HUES48 (cell line): ENCODE results near the gene GSTM1.
"Not testable (repeated sequence)": the region's sequence is repeated elsewhere in the genome, so short reads cannot be mapped to it uniquely, and the experiment has no call there.

Experiments
- H3K27ac ChIP-seq: one replicate; pipeline ENCODE4 v1.7.0; 2013; ENCODE audit warnings: low read depth, low read length, inconsistent platforms
- H3K27me3 ChIP-seq: 2 replicates; pipeline ENCODE4 v1.6.1; 2013; ENCODE audit warnings: mild to moderate bottlenecking, low read length; ENCODE audit not compliant: control insufficient read depth, insufficient read depth
- H3K36me3 ChIP-seq: 2 replicates; pipeline ENCODE4 v1.6.1; 2013; ENCODE audit warnings: low read length; ENCODE audit not compliant: control insufficient read depth, insufficient read depth
- H3K4me1 ChIP-seq: 2 replicates; pipeline ENCODE4 v1.6.1; 2013; ENCODE audit warnings: mild to moderate bottlenecking, low read length; ENCODE audit not compliant: control insufficient read depth, insufficient read depth
- H3K4me3 ChIP-seq: 2 replicates; pipeline ENCODE4 v1.5.1; 2013; ENCODE audit warnings: mild to moderate bottlenecking, low read depth, low read length
- H3K9ac ChIP-seq: 2 replicates; pipeline ENCODE4 v1.6.1; 2013; ENCODE audit warnings: mild to moderate bottlenecking, low read depth, low read length, moderate library complexity
- H3K9me3 ChIP-seq: 2 replicates; pipeline ENCODE4 v1.6.1; 2013; ENCODE audit warnings: low read length; ENCODE audit not compliant: control insufficient read depth, insufficient read depth

The GSTM1 gene

DNA sequence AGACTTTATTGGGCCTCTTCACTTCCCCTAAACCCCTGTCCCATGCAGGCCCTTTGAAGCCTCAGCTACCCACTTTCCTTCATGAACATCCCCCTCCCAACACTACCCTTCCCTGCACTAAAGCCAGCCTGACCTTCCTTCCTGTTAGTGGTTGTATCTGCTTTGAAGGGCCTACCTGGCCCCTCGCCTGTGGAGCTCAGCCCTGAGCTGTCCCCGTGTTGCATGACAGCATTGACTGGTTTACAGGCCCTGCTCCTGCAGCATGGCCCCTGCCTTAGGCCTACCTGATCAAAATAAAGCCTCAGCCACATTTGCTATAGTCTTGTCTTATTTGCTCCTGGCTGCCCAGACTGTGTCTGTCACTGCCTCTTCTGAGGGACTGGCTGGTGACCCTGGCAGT, 26.2 kb upstream of the GSTM1 start:
- Histone ChIP-seq H3K9me3 (no peaks in the 10 kb centered on the region), H3K9ac (no peak overlapping the region), H3K36me3 (no peaks in the 10 kb centered on the region), H3K4me3 (no peak overlapping the region), H3K4me1 (no peaks in the 10 kb centered on the region), H3K27me3 (no peaks in the 10 kb centered on the region), H3K27ac (no peak overlapping the region)

GRCh38 chr1:109664671-109665070, 22.9 kb upstream of the GSTM1 start:
- no peaks in the 10 kb centered on the region for H3K27me3 ChIP-seq

GRCh38 chr1:109667452-109668122, 20.0 kb upstream of the GSTM1 start, which contains the start of gene GSTM2:
Gene GSTM2 (plus strand): TSS chr1:109668057. CDS start chr1:109668116, 59 bp downstream.
- H3K9me3 ChIP-seq, result no peaks in the 10 kb centered on the region
- peaks cover 10% of the 10 kb centered on the region for H3K4me1 ChIP-seq
- peak within 1 kb of the TSS; percentile 50 for H3K4me3 ChIP-seq
- H3K9ac ChIP-seq, result no peak within 1 kb of the TSS
- H3K27me3 ChIP-seq, result no peaks in the 10 kb centered on the region
- no peaks in the 10 kb centered on the region for H3K36me3 ChIP-seq
- H3K27ac ChIP-seq, result no peak within 1 kb of the TSS

More at GRCh38 chr1:109664671-109665070, 22.9 kb upstream of the GSTM1 start:
- H3K4me1 ChIP-seq, result peaks cover 10% of the 10 kb centered on the region
- no peak overlapping the region for H3K4me3 ChIP-seq
- H3K27ac ChIP-seq, result no peak overlapping the region
- no peaks in the 10 kb centered on the region for H3K9me3 ChIP-seq
- no peaks in the 10 kb centered on the region for H3K36me3 ChIP-seq
- no peak overlapping the region for H3K9ac ChIP-seq

GRCh38 chr1:109668123-109668775, 19.4 kb upstream of the GSTM1 start:
- H3K9me3 ChIP-seq, result no peaks in the 10 kb centered on the region
- H3K27me3 ChIP-seq, result no peaks in the 10 kb centered on the region
- peak overlapping the region; percentile 50 for H3K4me3 ChIP-seq
- H3K4me1 ChIP-seq, result peaks cover 10% of the 10 kb centered on the region
- H3K36me3 ChIP-seq, result no peaks in the 10 kb centered on the region
- no peak overlapping the region for H3K9ac ChIP-seq
- no peak overlapping the region for H3K27ac ChIP-seq

DNA sequence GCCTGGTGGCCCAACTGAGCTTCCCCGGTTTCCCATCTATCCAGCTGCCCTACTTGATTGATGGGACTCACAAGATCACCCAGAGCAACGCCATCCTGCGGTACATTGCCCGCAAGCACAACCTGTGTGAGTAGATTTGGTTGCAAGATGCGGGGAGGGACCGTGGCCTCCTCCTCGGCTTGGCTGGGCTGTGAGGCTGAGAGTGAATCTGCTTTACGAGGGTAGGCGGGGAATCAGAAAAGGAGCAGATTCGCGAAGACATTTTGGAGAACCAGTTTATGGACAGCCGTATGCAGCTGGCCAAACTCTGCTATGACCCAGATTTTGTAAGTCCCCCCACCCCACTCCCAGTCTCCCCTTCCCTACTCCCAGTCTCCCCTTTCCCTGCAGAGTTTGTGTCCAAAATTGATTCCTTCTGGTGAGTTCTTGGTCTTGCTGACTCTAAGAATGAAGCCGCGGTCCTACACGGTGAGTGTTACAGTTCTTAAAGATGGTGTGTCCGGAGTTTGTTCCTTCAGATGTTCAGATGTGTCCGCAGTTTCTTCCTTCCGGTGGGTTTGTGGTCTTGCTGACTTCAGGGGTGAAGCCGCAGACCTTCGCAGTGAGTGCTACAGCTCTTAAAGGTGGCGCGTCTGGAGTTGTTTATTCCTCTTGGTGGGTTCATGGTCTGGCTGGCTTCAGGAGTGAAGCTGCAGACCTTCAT, 18.2 kb upstream of the GSTM1 start:
- Histone ChIP-seq H3K9ac (no peak overlapping the region), H3K27ac (no peak overlapping the region), H3K4me1 (peaks cover 10% of the 10 kb centered on the region), H3K36me3 (no peaks in the 10 kb centered on the region), H3K4me3 (no peak overlapping the region), H3K27me3 (no peaks in the 10 kb centered on the region), H3K9me3 (no peaks in the 10 kb centered on the region)

DNA sequence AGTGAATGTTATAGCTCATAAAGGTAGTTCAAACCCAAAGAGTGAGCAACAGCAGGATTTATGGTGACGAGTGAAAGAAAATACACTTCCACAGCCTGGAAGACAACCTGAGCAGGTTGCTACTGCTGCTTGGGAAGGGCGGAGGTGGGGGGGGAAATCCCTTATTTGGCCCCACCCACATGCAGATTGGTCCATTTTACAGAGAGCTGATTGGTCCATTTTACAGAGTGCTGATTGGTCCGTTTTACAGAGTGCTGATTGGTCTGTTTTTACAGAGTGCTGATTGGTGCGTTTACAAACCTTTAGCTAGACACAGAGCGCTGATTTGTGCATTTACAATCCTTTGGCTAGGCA, 17.7 kb upstream of the GSTM1 start:
- not testable (repeated sequence) for H3K4me1 ChIP-seq, H3K9me3 ChIP-seq, H3K9ac ChIP-seq, H3K36me3 ChIP-seq, H3K27me3 ChIP-seq, H3K4me3 ChIP-seq, H3K27ac ChIP-seq

DNA sequence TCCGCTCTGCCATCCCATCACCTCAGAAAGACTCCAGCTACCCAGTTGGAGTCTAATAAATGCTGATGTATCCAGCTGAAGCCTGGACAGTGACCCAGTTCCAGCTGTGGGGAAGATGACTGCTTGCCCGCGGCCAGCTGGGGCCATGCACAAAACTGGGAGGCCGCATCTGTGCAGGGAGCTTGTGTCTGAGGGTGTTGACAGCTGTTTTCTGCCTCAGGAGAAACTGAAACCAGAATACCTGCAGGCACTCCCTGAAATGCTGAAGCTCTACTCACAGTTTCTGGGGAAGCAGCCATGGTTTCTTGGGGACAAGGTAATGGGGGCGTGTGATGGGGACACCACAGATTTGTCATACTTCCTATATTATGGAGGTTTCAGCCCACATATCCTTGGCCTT, 16.6 kb upstream of the GSTM1 start:
- H3K36me3 ChIP-seq, result no peaks in the 10 kb centered on the region

GRCh38 chr1:109673861-109674260, 13.8 kb upstream of the GSTM1 start:
- not testable (repeated sequence) for H3K36me3 ChIP-seq, H3K27me3 ChIP-seq, H3K9ac ChIP-seq

More for the DNA sequence above, 16.6 kb upstream of the GSTM1 start:
- Histone ChIP-seq H3K4me3 (no peak overlapping the region), H3K9me3 (no peaks in the 10 kb centered on the region), H3K9ac (no peak overlapping the region), H3K27ac (no peak overlapping the region), H3K27me3 (no peaks in the 10 kb centered on the region), H3K4me1 (peaks cover 10% of the 10 kb centered on the region)

DNA sequence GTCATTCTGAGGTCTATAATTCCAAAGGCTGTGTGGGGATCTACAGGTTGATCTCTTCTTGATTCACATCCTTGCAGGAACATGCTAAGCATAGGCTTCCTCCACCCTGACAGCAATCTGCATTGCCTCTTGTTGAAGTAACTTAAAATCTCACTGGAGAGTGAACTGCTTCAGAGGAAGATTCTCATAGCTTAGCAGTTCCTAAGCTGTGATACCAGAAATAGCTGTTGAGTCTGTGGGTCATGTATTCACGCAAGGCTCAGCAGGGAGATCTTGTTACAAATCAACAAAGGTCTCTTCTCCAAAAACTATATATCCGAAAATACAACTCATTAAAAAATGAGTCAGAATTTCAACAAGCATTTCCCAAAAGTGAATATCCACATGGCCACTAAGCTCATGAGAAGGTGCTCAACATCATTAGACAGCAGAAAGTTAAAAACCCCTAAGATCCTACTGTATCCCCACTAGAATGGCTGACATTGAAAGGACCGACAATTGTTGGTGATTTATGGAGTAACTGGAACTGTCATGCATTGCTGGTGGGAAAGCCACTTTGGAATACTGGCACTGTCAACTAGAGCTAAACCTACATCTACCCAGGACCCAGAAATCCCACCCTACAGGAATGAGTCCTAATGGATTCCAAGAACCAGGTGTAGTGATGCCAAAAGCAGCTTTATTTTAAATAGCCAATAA, 10.8 kb upstream of the GSTM1 start:
- H3K27me3 ChIP-seq, H3K4me3 ChIP-seq, H3K9ac ChIP-seq, H3K9me3 ChIP-seq, H3K27ac ChIP-seq, H3K4me1 ChIP-seq, H3K36me3 ChIP-seq: not testable (repeated sequence)

More at GRCh38 chr1:109673861-109674260, 13.8 kb upstream of the GSTM1 start:
- not testable (repeated sequence) for H3K4me3 ChIP-seq, H3K27ac ChIP-seq, H3K9me3 ChIP-seq, H3K4me1 ChIP-seq

DNA sequence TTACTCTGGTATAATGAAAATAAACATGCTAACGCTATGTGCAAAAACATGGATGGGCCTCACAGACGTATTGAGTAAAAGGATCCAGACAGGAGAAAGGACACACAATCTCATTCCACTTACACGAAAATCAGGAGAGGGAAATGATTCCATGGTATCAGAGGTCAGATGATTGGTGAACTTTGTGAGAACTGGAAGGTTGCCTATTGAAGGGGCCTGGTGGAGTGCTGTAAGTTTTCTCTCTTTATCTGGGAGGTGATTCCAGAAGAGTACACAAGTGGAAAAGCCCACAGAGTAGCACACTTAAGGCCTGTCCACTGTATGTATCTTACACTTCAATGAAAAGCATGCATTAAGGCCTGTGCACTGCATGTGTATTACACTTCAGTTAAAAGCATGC, 10.2 kb upstream of the GSTM1 start:
- H3K9me3 ChIP-seq, result no peaks in the 10 kb centered on the region
- H3K4me3 ChIP-seq, result no peak overlapping the region
- H3K9ac ChIP-seq, result no peak overlapping the region
- H3K27ac ChIP-seq, result no peak overlapping the region
- no peaks in the 10 kb centered on the region for H3K4me1 ChIP-seq
- H3K27me3 ChIP-seq, result no peaks in the 10 kb centered on the region
- H3K36me3 ChIP-seq, result no peaks in the 10 kb centered on the region

DNA sequence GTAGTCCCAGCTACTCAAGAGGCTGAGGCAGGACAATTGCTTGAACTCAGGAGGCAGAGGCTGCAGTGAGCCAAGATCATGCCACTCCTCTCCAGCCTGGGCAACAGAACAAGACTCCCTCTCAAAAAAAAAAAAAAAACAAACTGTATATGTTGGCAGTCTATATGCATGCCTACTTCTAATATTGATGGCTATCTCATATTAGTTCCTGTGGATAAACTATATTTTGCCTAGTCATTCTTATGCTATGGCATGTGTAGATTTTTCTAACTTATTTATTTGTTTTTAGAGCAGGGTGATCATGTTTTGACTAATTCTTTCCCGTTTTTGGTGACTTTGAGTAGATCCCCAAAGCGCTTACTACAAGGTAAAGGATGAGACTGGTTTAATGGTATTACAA, 9.0 kb upstream of the GSTM1 start:
- not testable (repeated sequence) for H3K27me3 ChIP-seq, H3K9ac ChIP-seq, H3K4me3 ChIP-seq, H3K9me3 ChIP-seq, H3K36me3 ChIP-seq, H3K27ac ChIP-seq, H3K4me1 ChIP-seq
